ENCODE results near the gene CELF4.

Gene CELF4

DNA sequence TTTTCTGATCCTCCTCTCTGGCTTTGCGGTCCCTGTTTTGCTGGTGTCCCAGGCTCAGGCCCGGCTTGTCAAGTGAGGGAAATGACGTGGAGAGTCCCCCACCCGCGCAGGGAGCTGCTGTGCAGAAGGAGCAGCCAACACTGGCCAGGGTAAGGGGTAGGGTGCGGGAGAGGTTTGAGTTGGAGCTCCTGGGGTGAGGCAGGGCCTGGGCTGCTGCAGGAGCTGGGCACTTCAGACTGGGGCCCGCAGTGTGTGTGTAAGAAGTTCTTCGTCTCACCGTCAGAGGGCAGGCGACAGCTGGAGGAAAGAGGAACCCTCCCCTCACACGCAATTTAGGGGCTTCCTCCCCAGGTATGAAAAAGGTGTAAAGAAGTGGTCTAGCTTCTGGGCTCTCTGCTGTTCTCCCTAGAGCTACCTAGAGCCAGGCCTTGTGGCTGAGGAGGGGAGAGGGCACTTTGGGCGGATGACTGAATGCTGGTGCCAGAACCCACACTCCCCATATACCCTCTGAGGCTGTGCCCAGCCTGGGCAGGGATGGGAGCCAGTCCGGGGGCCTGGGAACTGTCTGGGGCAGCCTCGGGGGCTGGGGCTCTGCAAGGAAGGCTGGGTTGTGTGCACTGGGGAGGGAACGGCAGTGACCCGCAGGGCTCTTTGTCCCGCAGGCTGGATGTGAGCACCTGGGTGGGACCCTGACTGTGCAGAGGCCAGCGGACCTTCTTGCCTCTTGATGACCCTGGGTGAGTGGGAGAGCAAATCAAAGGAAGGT lies 11.8 kb downstream of the CELF4 start:
- no peak overlapping the region for H3K4me3 ChIP-seq (ENCODE audit: insufficient read depth, low read length, poor library complexity, severe bottlenecking)
- no peaks in the 10 kb centered on the region for H3K36me3 ChIP-seq (ENCODE audit: low read length)
- H3K27ac ChIP-seq (ENCODE audit: low read depth, low read length), result no peak overlapping the region
- no peaks in the 10 kb centered on the region for H3K9me2 ChIP-seq (replicated peaks; ENCODE audit: insufficient read depth, low read length)
- H3K9ac ChIP-seq (ENCODE audit: low read length), result no peak overlapping the region
- no peak overlapping the region for H2AFZ ChIP-seq (ENCODE audit: low read depth, low read length, severe bottlenecking)
- no peak overlapping the region for H3K4me2 ChIP-seq (ENCODE audit: low read depth, low read length, poor library complexity, severe bottlenecking)
- no peaks in the 10 kb centered on the region for H3K79me2 ChIP-seq (ENCODE audit: insufficient read depth, low read length)
- H3K27me3 ChIP-seq (ENCODE audit: low read length), result no peaks in the 10 kb centered on the region
- TF ChIP-seq, protein P1, sequence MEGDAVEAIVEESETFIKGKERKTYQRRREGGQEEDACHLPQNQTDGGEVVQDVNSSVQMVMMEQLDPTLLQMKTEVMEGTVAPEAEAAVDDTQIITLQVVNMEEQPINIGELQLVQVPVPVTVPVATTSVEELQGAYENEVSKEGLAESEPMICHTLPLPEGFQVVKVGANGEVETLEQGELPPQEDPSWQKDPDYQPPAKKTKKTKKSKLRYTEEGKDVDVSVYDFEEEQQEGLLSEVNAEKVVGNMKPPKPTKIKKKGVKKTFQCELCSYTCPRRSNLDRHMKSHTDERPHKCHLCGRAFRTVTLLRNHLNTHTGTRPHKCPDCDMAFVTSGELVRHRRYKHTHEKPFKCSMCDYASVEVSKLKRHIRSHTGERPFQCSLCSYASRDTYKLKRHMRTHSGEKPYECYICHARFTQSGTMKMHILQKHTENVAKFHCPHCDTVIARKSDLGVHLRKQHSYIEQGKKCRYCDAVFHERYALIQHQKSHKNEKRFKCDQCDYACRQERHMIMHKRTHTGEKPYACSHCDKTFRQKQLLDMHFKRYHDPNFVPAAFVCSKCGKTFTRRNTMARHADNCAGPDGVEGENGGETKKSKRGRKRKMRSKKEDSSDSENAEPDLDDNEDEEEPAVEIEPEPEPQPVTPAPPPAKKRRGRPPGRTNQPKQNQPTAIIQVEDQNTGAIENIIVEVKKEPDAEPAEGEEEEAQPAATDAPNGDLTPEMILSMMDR (IDR thresholded peaks at IDR 0.05; ENCODE audit: insufficient read depth, low read length, poor library complexity, severe bottlenecking), result no peak
- TF ChIP-seq EZH2phosphoT487 (conservative IDR thresholded peaks at IDR 0.05; ENCODE audit: low read length), result no peak
- H4K20me1 ChIP-seq (ENCODE audit: low read depth, low read length), result no peaks in the 10 kb centered on the region
- no peaks in the 10 kb centered on the region for H3F3A ChIP-seq (ENCODE audit: insufficient read depth)
- no peaks in the 10 kb centered on the region for H3K9me3 ChIP-seq (ENCODE audit: insufficient read depth, low read length)

DNA sequence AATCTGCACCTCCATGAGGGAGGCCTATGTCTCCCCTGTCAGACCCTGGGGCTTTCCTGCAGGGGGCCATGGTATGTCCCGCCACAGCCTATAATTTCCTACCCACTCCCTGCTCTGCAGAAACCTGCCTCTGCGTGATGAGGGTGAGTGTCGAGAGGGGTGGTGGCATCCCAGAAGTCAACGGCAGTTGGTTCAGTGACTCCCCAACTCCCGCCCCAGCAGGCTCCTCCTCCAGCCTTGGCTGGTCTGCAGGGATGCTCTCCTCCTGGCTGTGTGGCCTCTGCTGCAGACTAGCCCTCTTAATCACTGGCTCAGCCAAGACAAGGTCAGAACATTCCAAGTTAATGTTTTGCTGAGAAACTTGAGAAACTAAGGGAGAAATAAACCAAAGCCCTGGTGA lies 13.3 kb downstream of the CELF4 start:
- Histone ChIP-seq H3F3A (ENCODE audit: insufficient read depth) (no peaks in the 10 kb centered on the region), H4K20me1 (ENCODE audit: low read depth, low read length) (no peaks in the 10 kb centered on the region), H3K4me3 (ENCODE audit: insufficient read depth, low read length, poor library complexity, severe bottlenecking) (no peak overlapping the region), H3K9me3 (ENCODE audit: insufficient read depth, low read length) (no peaks in the 10 kb centered on the region), H3K9ac (ENCODE audit: low read length) (no peak overlapping the region), H3K36me3 (ENCODE audit: low read length) (no peaks in the 10 kb centered on the region), H2AFZ (ENCODE audit: low read depth, low read length, severe bottlenecking) (no peak overlapping the region), H3K79me2 (ENCODE audit: insufficient read depth, low read length) (no peaks in the 10 kb centered on the region), H3K9me2 (replicated peaks; ENCODE audit: insufficient read depth, low read length) (no peaks in the 10 kb centered on the region), H3K27ac (ENCODE audit: low read depth, low read length) (no peak overlapping the region), H3K27me3 (ENCODE audit: low read length) (no peaks in the 10 kb centered on the region), H3K4me2 (ENCODE audit: low read depth, low read length, poor library complexity, severe bottlenecking) (no peak overlapping the region)
- TF ChIP-seq, protein P1 (IDR thresholded peaks at IDR 0.05; ENCODE audit: insufficient read depth, low read length, poor library complexity, severe bottlenecking), result no peak
- TF ChIP-seq EZH2phosphoT487 (conservative IDR thresholded peaks at IDR 0.05; ENCODE audit: low read length), result no peak

- H3F3A ChIP-seq (ENCODE audit: insufficient read depth), result no peaks in the 10 kb centered on the region
- H3K27ac ChIP-seq (ENCODE audit: low read depth, low read length), result no peak overlapping the region
- no peak overlapping the region for H2AFZ ChIP-seq (ENCODE audit: low read depth, low read length, severe bottlenecking)
- no peaks in the 10 kb centered on the region for H3K9me3 ChIP-seq (ENCODE audit: insufficient read depth, low read length)
- no peak for TF ChIP-seq EZH2phosphoT487 (conservative IDR thresholded peaks at IDR 0.05; ENCODE audit: low read length)
- TF ChIP-seq, protein P1 (IDR thresholded peaks at IDR 0.05; ENCODE audit: insufficient read depth, low read length, poor library complexity, severe bottlenecking), result no peak
- H3K4me2 ChIP-seq (ENCODE audit: low read depth, low read length, poor library complexity, severe bottlenecking), result no peak overlapping the region
- no peaks in the 10 kb centered on the region for H3K27me3 ChIP-seq (ENCODE audit: low read length)
- H3K9ac ChIP-seq (ENCODE audit: low read length), result no peak overlapping the region
- H4K20me1 ChIP-seq (ENCODE audit: low read depth, low read length), result no peaks in the 10 kb centered on the region
- H3K4me3 ChIP-seq (ENCODE audit: insufficient read depth, low read length, poor library complexity, severe bottlenecking), result no peak overlapping the region
- no peaks in the 10 kb centered on the region for H3K9me2 ChIP-seq (replicated peaks; ENCODE audit: insufficient read depth, low read length)
- no peaks in the 10 kb centered on the region for H3K36me3 ChIP-seq (ENCODE audit: low read length)
- H3K79me2 ChIP-seq (ENCODE audit: insufficient read depth, low read length), result no peaks in the 10 kb centered on the region
Observed at GRCh38 chr18:37551846-37552245, 13.8 kb downstream of the CELF4 start.
